ENCODE data around the gene SLC6A4.
"Not testable (repeated sequence)": the region's sequence is repeated elsewhere in the genome, so short reads cannot be mapped to it uniquely, and the experiment has no call there.

The SLC6A4 gene

GRCh38 chr17:30165960-30166359 lies 69.5 kb downstream of the SLC6A4 start:
- DNase-seq: no peak

- no peak for DNase-seq
Measured at GRCh38 chr17:30165147-30165546, 70.3 kb downstream of the SLC6A4 start.

- DNase-seq: no peak
Measured at GRCh38 chr17:30164531-30164930, 71.0 kb downstream of the SLC6A4 start.

GRCh38 chr17:30161601-30162000 lies 73.9 kb downstream of the SLC6A4 start:
- no peak for DNase-seq

- no peak for DNase-seq
Measured at GRCh38 chr17:30160419-30161172, 74.9 kb downstream of the SLC6A4 start.

GRCh38 chr17:30158896-30159625 lies 76.4 kb downstream of the SLC6A4 start:
- no peak for DNase-seq

- no peak for DNase-seq
Measured at GRCh38 chr17:30155389-30155788, 80.1 kb downstream of the SLC6A4 start.

GRCh38 chr17:30153463-30153862 lies 82.0 kb downstream of the SLC6A4 start:
- DNase-seq: no peak

GRCh38 chr17:30151471-30151870 lies 84.0 kb downstream of the SLC6A4 start:
- DNase-seq: no peak

- no peak for DNase-seq
Measured at GRCh38 chr17:30148376-30148775, 87.1 kb downstream of the SLC6A4 start.

GRCh38 chr17:30147860-30148259 lies 87.6 kb downstream of the SLC6A4 start:
- DNase-seq: not testable (repeated sequence)

All from DMS79 (cell line).